HG03045 (cell line): ENCODE data around the gene CDH23.
A peak's percentile ranks its signal among the peaks of the same experiment; 100 is the strongest.

Experiments
- ATAC-seq: cut with Tn5 transposase; IDR thresholded peaks from one replicate; pipeline ENCODE4 v1.9.1; 2021; ENCODE audit warnings: mild to moderate bottlenecking, moderate library complexity; ENCODE audit not compliant: unreplicated experiment

The CDH23 gene

DNA sequence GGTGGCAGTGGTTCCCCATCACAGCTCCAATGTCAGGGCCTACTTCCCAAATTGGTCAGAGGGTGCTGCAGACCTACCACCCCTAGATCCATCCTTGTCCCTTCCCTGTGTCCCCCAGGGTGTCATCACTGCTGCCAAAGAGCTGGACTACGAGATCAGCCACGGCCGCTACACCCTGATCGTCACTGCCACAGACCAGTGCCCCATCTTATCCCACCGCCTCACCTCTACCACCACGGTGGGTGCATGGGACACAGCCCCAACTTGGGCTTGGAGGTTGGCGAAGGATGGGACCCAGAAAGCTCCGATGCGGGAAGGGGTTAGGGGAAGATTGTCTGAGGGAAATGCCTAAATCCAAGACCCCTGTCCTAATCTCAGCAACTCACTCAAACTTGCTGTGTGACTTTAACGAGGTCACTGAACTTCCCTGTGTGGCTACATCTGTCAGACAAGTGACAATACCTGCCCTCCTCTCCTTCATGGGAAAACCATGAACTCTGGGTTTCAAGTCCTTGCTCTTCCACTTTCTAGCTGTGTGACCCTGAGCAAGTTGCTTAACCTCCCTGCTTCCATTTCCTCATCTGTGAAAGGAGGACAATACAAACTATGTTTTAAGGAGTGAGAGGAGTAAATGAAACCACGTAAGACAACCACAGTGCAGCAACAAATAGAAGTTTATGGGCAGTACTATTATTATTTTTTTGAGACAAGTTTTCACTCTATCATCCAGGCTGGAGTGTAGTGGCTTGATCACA lies 381.5 kb downstream of the CDH23 start:
- no peak for ATAC-seq

GRCh38 chr10:71779641-71780040 lies 382.9 kb downstream of the CDH23 start:
- ATAC-seq = no peak

- ATAC-seq = no peak
Observed at GRCh38 chr10:71780156-71780555, 383.4 kb downstream of the CDH23 start.

DNA sequence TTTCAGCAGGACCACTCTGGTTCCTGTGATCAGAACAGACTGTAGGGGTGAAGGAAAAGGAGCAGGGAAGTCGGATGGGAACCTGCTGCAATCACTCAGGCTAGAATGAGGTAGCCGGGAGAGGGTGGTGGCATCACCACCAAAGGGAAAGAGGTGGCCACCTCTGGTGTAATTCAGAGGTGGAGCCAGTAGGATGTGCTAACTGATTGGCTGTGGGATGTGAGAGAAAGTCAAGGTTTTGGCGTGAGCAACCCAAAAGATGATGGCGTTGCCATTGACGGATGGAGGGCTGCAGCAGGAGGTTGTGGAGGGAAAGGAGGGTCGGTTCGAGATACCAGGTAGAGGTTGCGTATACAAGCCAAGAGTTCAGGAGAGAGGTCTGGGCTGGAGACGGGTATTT lies 384.0 kb downstream of the CDH23 start:
- no peak for ATAC-seq

- ATAC-seq = no peak
Observed at GRCh38 chr10:71782221-71782916, 385.6 kb downstream of the CDH23 start.

GRCh38 chr10:71782917-71783490 lies 386.3 kb downstream of the CDH23 start:
- no peak for ATAC-seq

GRCh38 chr10:71783917-71784678 lies 387.4 kb downstream of the CDH23 start:
- ATAC-seq = no peak

DNA sequence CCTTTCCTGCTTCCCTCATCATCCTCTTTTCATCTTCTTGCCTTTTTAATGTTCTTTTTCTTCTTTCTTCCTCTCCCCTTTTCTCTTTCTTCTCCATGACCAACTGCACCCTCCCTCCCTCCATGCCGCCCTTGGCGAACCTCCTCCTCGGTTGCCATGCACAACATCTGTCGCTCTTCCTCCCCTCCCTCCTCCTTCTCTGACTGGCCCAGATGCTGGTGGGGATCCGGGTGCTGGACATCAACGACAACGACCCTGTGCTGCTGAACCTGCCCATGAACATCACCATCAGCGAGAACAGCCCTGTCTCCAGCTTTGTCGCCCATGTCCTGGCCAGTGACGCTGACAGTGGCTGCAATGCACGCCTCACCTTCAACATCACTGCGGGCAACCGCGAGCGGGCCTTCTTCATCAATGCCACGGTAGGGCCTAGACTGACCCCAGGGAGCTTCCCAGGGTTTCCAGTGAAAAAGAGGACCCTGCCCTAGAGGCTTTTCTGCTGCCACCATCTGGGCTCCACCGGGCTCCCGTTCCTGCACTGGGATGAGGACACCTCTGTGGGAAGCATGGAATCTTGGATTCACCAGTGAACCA lies 388.1 kb downstream of the CDH23 start:
- no peak for ATAC-seq

DNA sequence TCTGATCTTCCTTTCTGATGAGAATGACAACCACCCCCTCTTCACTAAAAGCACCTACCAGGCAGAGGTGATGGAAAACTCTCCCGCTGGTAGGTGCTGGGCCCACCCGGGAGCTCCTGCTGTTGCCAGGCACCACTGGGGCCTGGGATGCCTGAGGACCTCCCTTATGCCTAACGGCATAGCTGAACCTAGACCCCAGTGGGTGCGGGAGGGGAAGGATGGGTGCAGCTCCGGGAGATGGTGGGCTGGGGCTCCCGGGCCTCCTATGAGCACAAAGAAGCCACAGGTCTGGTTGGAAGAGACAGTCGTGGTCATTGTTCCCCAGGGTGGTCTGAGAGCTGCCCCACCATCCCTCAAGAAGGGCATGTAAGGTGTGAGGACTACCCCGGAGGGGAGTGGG lies 392.2 kb downstream of the CDH23 start:
- ATAC-seq = no peak

DNA sequence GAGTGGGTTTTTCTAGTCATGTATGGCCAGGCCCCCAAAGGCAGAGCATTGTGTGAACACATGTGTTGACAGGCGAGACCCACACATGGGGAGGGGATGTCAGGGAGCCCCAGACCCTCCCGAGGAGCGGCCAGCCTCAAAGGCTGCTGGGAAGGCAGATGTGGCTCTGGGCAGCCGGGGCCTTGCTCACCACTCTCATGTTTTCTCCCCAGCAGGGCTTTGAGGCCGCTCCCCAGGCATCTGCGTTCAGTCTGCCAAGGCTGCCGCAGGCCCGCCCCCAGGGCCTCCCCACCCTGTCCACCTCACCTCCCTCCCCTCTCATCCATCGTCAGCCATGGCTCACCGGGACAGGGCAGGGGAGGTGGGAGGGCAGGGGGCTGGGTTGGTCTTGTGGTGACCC lies 393.2 kb downstream of the CDH23 start:
- ATAC-seq = no peak

DNA sequence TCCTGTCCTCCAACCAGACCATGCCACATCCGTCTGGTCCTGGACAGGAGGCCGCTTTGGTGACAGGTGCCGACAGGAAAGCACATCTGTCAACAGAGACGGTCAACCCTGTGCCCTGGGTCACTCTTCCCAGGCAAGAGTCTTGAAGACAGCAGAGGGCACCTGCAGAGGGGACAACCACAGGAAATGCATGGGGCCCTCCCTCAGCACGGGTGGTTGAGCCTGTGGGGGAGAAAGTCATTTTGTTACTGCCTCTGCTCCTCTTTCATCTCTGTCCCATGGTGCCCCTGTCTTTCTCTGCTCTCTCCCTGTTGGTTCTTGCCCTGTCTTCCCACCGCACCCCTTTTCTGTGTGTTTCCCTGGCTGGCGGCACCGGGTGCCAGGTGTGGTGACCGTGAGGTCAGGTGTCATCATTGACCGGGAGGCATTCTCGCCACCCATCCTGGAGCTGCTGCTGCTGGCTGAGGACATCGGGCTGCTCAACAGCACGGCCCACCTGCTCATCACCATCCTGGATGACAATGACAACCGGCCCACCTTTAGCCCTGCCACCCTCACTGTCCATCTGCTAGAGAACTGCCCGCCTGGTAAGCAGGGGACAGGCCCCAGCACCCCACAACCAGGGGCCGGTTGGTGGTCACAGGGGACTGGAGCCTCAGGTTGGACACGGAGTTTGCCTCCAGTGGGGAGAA lies 394.2 kb downstream of the CDH23 start:
- ATAC-seq = no peak

GRCh38 chr10:71795248-71795647 lies 398.5 kb downstream of the CDH23 start:
- no peak for ATAC-seq

GRCh38 chr10:71796749-71797405 lies 400.2 kb downstream of the CDH23 start:
- no peak for ATAC-seq

- ATAC-seq = no peak
Observed at GRCh38 chr10:71797533-71798307, 401.0 kb downstream of the CDH23 start.

- ATAC-seq = no peak
Observed at GRCh38 chr10:71798308-71798624, 401.5 kb downstream of the CDH23 start.

DNA sequence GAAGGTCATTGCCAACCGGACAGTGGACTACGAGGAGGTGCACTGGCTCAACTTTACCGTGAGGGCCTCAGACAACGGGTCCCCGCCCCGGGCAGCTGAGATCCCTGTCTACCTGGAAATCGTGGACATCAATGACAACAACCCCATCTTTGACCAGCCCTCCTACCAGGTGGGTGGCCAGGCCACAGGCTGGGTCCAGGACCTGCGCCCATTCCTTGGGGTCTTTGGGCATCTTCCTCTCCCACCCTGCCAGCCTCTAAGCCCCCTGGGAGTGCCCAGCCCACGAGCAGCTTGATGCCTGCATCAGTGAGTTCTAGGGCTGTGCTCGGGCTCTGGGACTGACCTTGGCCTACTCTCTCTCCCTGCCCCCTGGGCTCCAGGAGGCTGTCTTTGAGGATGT lies 402.4 kb downstream of the CDH23 start:
- no peak for ATAC-seq

GRCh38 chr10:71799608-71800453 lies 403.1 kb downstream of the CDH23 start:
- no peak for ATAC-seq

GRCh38 chr10:71801361-71801760 lies 404.6 kb downstream of the CDH23 start:
- ATAC-seq = peak; percentile 79
